ENCODE results near the gene MMP7.
"Not testable (repeated sequence)": the region's sequence is repeated elsewhere in the genome, so short reads cannot be mapped to it uniquely, and the experiment has no call there.

The MMP7 gene

GRCh38 chr11:102539567-102539966, 9.0 kb upstream of the MMP7 start:
- DNase-seq (ENCODE audit: low read depth in 2 of 2, low spot score in 1 of 2), result no peak

- no peak for DNase-seq (ENCODE audit: low read depth in 2 of 2, low spot score in 1 of 2)
These were observed 8.4 kb upstream of the MMP7 start for GRCh38 chr11:102538932-102539331.

GRCh38 chr11:102534261-102534872, 3.8 kb upstream of the MMP7 start:
- DNase-seq (ENCODE audit: low read depth in 2 of 2, low spot score in 1 of 2), result no peak

GRCh38 chr11:102528618-102529017, 1.9 kb downstream of the MMP7 start:
- no peak for DNase-seq (ENCODE audit: low read depth in 2 of 2, low spot score in 1 of 2)

GRCh38 chr11:102527684-102528083, 2.9 kb downstream of the MMP7 start:
- DNase-seq (ENCODE audit: low read depth in 2 of 2, low spot score in 1 of 2), result no peak

GRCh38 chr11:102527041-102527440, 3.5 kb downstream of the MMP7 start:
- DNase-seq (ENCODE audit: low read depth in 2 of 2, low spot score in 1 of 2), result no peak

GRCh38 chr11:102523887-102524286, 6.7 kb downstream of the MMP7 start:
- no peak for DNase-seq (ENCODE audit: low read depth in 2 of 2, low spot score in 1 of 2)

GRCh38 chr11:102523189-102523570, 7.4 kb downstream of the MMP7 start:
- DNase-seq (ENCODE audit: low read depth in 2 of 2, low spot score in 1 of 2), result no peak

GRCh38 chr11:102522312-102523188, 8.0 kb downstream of the MMP7 start:
- no peak for DNase-seq (ENCODE audit: low read depth in 2 of 2, low spot score in 1 of 2)

GRCh38 chr11:102521121-102521520, 9.4 kb downstream of the MMP7 start:
- no peak for DNase-seq (ENCODE audit: low read depth in 2 of 2, low spot score in 1 of 2)

GRCh38 chr11:102520514-102520913, 10.0 kb downstream of the MMP7 start:
- DNase-seq (ENCODE audit: low read depth in 2 of 2, low spot score in 1 of 2), result no peak

GRCh38 chr11:102518296-102519094, 12.1 kb downstream of the MMP7 start:
- DNase-seq (ENCODE audit: low read depth in 2 of 2, low spot score in 1 of 2), result no peak

- DNase-seq (ENCODE audit: low read depth in 2 of 2, low spot score in 1 of 2), result no peak
These were observed 12.9 kb downstream of the MMP7 start for GRCh38 chr11:102517670-102518069.

- DNase-seq (ENCODE audit: low read depth in 2 of 2, low spot score in 1 of 2), result no peak
These were observed 14.4 kb downstream of the MMP7 start for GRCh38 chr11:102516179-102516578.

GRCh38 chr11:102513869-102514268, 16.7 kb downstream of the MMP7 start:
- no peak for DNase-seq (ENCODE audit: low read depth in 2 of 2, low spot score in 1 of 2)

- no peak for DNase-seq (ENCODE audit: low read depth in 2 of 2, low spot score in 1 of 2)
These were observed 20.0 kb downstream of the MMP7 start for GRCh38 chr11:102510439-102511135.

GRCh38 chr11:102502831-102503230, 27.7 kb downstream of the MMP7 start:
- DNase-seq (ENCODE audit: low read depth in 2 of 2, low spot score in 1 of 2), result not testable (repeated sequence)

GRCh38 chr11:102500829-102501228, 29.7 kb downstream of the MMP7 start:
- no peak for DNase-seq (ENCODE audit: low read depth in 2 of 2, low spot score in 1 of 2)

GRCh38 chr11:102499931-102500330, 30.6 kb downstream of the MMP7 start:
- DNase-seq (ENCODE audit: low read depth in 2 of 2, low spot score in 1 of 2), result no peak

GRCh38 chr11:102499151-102499550, 31.4 kb downstream of the MMP7 start:
- no peak for DNase-seq (ENCODE audit: low read depth in 2 of 2, low spot score in 1 of 2)

- no peak for DNase-seq (ENCODE audit: low read depth in 2 of 2, low spot score in 1 of 2)
These were observed 33.5 kb downstream of the MMP7 start for GRCh38 chr11:102497061-102497460.

All from stimulated activated CD8-positive, alpha-beta memory T cell treated with anti-CD3 and anti-CD28 coated beads, Interleukin-4, amount 100 ng/mL, for 1 hour (primary cell).